Activated CD8-positive, alpha-beta memory T cell treated with anti-CD3 and anti-CD28 coated beads for 4 hours (primary cell): ENCODE measurements around the gene AOX1.
"Not testable (repeated sequence)": the region's sequence is repeated elsewhere in the genome, so short reads cannot be mapped to it uniquely, and the experiment has no call there.

ENCODE experiments used
- DNase-seq, 2 donors: peaks; one replicate each; pipeline ENCODE4 v3.0.0-alpha.2; 2020; ENCODE audit warnings: low read depth in 2 of 2

AOX1 gene

DNA sequence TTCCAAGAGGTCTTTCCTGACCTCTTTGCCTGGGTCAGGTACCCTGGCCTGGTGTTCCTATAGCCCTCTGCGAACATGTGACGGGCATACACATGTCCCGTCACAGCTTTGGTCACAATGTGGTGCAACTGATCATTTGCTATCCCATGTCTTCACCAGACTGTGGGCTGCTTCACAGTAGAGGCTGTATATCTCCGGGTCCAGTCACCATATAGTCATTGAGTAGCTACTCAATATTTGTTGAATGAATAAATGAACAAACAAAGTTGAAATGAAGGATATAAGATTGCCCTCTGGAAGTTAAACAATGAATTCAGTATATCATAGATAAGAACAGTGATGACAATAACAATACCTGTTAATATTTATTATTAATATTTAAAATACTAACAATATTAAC, 16.8 kb downstream of the AOX1 start:
- DNase-seq = no peak

- no peak for DNase-seq
Measured at GRCh38 chr2:200603972-200604371, 18.2 kb downstream of the AOX1 start.

GRCh38 chr2:200604571-200605255, 18.9 kb downstream of the AOX1 start:
- no peak for DNase-seq

- no peak for DNase-seq
Measured at GRCh38 chr2:200608341-200609027, 22.7 kb downstream of the AOX1 start.

- no peak for DNase-seq
Measured at GRCh38 chr2:200609028-200609614, 23.3 kb downstream of the AOX1 start.

DNA sequence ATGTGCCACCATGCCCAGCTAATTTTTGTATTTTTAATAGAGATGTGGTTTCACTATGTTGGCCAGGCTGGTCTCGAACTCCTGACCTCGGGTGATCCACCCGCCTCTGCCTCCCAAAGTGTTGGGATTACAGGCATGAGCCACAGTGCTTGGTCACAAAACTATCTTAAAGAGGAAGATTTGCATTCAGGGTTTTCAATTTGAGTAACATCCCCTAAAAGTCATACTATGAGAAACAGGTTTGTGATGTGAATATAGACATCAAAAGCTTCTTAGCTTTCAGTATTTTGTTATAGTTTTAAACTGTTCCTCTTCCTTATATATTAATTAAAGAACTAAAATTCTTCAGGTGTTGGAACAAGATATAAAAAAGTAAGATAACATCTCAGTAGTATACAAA, 24.4 kb downstream of the AOX1 start:
- not testable (repeated sequence) for DNase-seq

- no peak for DNase-seq
Measured at GRCh38 chr2:200613692-200614091, 27.9 kb downstream of the AOX1 start.

DNA sequence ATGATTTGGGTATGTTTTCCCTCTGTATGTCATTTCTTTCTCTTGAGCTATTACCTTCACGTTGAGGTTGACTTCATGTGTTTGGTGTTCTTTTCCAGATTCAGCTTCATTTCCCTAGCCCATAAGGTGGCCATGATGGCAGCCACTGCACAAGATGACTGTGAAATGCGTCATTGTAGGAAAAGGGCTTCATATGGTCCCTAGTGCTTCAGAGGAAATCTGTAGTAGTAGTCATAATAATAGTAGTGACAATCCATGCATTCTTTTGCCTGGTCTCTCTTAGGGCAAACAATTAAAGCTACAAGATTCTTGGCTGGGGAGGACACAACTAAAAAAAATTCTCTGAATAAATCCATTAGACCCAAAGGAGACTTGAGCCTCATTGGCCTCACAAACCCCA, 28.4 kb downstream of the AOX1 start:
- DNase-seq = no peak

GRCh38 chr2:200615247-200615646, 29.4 kb downstream of the AOX1 start:
- no peak for DNase-seq

DNA sequence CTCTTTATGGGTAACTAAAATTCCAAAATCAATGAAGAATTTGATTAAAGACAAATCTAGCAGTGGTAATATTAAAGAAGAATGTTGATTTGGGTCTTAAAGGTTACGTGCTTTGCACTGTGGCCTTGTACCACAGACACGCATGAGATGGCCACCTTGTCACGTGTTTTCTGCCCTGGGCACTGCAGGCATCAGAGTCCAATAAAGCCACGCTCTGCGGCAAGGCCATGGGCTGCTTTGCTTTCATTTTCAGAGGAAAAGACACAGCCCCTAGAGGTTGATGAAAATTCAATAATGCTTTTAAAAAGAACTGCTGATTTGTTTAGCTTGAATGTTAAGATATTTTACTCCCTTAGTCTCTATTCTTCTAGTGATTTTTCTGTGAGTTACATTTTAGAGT, 30.4 kb downstream of the AOX1 start:
- no peak for DNase-seq

GRCh38 chr2:200616656-200617055, 30.8 kb downstream of the AOX1 start:
- DNase-seq = no peak

DNA sequence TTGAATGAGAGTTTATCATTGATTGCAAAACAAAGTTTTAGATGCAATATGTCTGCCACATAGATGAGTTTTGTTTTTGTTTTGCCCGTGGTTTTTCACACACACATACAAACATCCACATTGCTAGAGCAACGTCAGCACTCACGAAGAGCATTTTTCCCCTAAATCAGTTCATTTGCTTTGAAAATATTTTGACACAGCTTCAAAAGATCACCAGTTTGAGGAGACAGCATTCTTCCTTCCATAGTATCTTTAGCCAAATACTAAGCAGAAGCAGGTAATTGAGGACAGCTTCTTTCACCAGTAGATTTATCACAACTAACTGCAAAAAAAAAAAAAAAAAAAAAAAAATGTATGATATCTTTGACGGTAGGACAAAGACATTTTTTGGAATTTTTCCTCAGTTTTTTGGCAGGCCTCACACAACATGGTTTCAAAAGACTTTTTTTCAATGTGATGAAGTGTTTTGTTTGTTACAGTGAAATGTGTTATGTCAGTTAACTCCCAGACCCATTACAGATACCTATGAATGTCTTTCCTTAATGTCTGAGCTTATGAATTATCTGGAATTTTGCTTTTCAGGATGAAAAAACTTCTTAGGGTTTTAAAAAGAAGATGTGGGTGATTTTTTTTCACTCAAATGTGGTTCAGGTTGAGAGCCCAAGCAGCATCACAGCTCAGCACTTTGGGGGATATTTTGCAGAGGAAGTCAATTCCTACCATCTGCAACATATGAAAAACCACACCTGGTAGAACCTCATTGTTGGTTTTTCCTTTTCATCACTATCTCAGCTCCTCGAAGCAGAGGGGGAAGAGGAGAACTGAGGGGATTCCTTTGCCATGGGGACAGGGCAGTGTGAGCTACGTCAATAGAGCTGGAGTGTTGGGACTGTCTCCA, 31.6 kb downstream of the AOX1 start:
- no peak for DNase-seq

- DNase-seq = no peak
Measured at GRCh38 chr2:200618054-200618419, 32.2 kb downstream of the AOX1 start.

DNA sequence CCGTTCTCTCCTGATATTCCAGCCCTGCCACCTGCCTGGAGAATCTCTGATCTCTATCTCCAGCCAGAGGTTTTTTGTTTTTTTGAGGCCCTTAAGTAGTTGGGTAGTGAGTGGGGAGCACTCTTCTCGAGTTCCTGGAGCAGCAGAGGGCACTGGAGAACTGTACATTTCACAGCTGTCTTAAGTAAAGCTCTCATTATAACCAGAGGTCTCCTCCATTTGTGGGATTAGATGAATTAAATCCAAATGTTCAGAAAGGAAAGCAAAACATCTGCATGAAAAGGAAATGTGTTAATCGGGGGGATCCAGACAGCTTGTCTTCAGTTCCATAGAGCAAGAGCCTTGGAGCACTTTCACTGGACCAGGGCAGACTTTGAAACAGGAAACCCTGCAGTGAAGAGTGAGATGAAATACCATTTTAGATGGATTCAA, 32.8 kb downstream of the AOX1 start:
- DNase-seq = no peak

DNA sequence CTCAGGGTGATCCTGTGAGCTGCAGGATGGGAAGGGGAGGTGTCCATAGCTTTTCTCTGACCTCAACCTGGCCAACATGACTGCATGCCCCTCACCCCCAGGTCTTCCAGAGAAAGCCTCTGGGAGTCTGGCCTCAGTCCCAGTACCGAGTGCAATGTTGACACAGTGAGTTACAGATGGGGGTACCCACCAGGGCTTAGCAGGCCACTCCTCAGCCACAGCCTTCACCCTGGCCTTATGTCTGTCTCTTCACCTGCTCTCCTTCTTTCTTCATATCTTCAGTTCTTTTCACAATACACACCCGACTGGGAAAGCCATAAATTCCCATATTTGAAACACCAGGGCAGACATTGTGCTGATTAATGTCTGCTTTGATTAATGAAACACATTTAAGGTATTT, 33.5 kb downstream of the AOX1 start:
- DNase-seq = no peak

DNA sequence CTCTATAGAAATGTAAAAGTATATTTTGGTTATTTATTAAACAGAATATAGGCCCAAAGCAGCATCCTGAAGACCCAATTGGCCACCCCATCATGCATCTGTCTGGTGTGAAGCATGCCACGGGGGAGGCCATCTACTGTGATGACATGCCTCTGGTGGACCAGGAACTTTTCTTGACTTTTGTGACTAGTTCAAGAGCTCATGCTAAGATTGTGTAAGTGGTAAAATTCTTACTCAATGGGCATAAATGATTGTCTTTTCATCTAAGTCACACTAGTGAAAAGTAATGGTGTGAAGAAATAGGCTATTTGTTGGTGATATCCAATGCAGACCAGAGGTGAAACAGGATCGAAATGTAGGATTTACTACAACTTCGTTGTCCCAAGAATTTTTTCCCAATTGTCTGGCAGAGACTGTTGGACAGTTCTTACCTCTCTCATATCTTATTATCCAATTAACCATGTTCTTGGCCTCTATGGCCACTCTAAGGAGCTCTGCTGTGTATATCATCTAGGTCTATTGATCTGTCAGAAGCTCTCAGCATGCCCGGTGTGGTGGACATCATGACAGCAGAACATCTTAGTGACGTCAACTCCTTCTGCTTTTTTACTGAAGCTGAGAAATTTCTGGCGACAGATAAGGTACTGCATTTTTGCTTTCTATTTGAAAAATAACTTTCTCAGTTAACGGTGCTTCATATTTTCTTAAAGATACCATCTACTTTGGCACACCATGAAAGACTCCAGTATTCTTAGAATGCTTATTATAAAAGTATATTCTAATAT, 35.0 kb downstream of the AOX1 start:
- DNase-seq = no peak

- DNase-seq = no peak
Measured at GRCh38 chr2:200622106-200622505, 36.3 kb downstream of the AOX1 start.

GRCh38 chr2:200624026-200624425, 38.2 kb downstream of the AOX1 start:
- DNase-seq = no peak

GRCh38 chr2:200624658-200625057, 38.8 kb downstream of the AOX1 start:
- no peak for DNase-seq

GRCh38 chr2:200625282-200625681, 39.5 kb downstream of the AOX1 start:
- DNase-seq = no peak

DNA sequence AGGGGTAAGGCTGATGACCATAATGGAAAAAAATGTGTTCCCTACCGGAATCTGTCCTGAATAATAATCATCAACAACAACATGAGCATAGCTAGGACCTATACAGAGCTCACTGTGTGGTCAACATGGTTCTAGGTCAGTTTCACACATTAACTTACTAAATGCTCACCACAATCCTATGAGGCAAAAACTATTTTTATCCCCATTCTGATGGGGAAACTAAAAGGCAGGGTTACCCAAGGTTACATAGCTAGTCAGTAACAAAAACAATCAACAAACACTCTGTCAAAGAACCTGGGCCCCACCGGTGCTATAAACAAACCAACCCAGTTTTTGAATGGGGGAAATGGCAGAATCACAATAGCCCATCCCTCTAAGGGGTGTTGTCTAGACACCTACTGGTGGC, 40.1 kb downstream of the AOX1 start:
- no peak for DNase-seq
